Right atrium auricular region (tissue), 2 donors: ENCODE results near the gene FAM76A. TPM values are rescaled to one million over a fixed set of nuclear protein-coding genes. Genes with fewer than 3 reads are reported as not detected.
"Not testable (repeated sequence)": the region's sequence is repeated elsewhere in the genome, so short reads cannot be mapped to it uniquely, and the experiment has no call there.

Experiments
- DNase-seq: peaks from one replicate; pipeline ENCODE4 v3.0.0-alpha.2; 2019; ENCODE audit warnings: low spot score
- H3K27ac ChIP-seq, 2 donors: fragments of 200-600 bp; sonication (generic); 1 replicate in 1 of 2; 2 replicates in 1 of 2; pipeline ENCODE4 v1.5.1; 2016 to 2019
- H3K27me3 ChIP-seq, 2 donors: fragments of 200-600 bp; sonication (generic); one replicate each; pipeline versions ENCODE4 v1.5.1 to v1.6.0; 2017 to 2019
- H3K36me3 ChIP-seq: fragments of 200-600 bp; sonication (generic); one replicate; pipeline ENCODE4 v1.5.1; 2016
- H3K4me1 ChIP-seq, 2 donors: fragments of 200-600 bp; sonication (generic); one replicate each; pipeline versions ENCODE4 v1.5.1 to v1.6.0; 2017 to 2019
- H3K4me3 ChIP-seq, 2 donors: fragments of 200-600 bp; sonication (generic); 1 replicate in 1 of 2; 2 replicates in 1 of 2; pipeline ENCODE4 v1.5.1; 2017 to 2019; ENCODE audit warnings: mild to moderate bottlenecking in 1 of 2, moderate library complexity in 1 of 2
- H3K9me3 ChIP-seq, 2 donors: fragments of 200-600 bp; sonication (generic); one replicate each; pipeline ENCODE4 v1.5.1; 2019
- total RNA-seq, 2 donors: library from RNA; depleted of rRNA; stranded (reverse); fragments of >200 nt; gene quantifications; one replicate each; pipeline ENCODE4 v1.1.0, GENCODE V29; 2016
- TF ChIP-seq, protein P1 (sequence below), 2 donors: fragments of 200-600 bp; sonication (generic); IDR thresholded peaks; one replicate each; pipeline ENCODE4 v1.5.1; 2019; ENCODE audit warnings: antibody characterized with exemption in 2 of 2

Gene FAM76A
- total RNA-seq, 2 donors from 2014 or later: 9.8 to 11.3 TPM

DNA sequence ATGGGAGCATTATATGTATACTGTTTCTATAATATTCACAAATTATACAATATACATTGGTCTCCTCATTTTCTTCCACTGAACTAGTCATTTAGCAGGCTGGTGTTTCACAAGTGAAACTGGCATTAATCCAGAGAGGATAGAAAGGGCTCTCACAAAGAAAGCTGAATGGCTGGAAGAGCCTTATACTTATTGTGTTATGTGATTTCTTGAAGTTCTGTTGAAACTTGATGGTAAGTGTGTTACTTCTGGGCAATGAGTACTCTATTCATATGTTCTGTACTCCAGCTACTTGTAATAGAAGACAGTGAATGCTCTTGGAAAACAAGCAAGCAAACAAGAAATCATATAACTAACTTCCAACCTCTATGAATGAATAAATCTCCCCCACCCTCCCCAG, 62.1 kb downstream of the FAM76A start:
- no peak for DNase-seq
- H3K4me1 ChIP-seq: peaks cover 0 to 37% of the 10 kb centered on the region in 2 donors
- no peaks in the 10 kb centered on the region for H3K9me3 ChIP-seq
- H3K27ac ChIP-seq: no peak overlapping the region
- TF ChIP-seq, protein P1, sequence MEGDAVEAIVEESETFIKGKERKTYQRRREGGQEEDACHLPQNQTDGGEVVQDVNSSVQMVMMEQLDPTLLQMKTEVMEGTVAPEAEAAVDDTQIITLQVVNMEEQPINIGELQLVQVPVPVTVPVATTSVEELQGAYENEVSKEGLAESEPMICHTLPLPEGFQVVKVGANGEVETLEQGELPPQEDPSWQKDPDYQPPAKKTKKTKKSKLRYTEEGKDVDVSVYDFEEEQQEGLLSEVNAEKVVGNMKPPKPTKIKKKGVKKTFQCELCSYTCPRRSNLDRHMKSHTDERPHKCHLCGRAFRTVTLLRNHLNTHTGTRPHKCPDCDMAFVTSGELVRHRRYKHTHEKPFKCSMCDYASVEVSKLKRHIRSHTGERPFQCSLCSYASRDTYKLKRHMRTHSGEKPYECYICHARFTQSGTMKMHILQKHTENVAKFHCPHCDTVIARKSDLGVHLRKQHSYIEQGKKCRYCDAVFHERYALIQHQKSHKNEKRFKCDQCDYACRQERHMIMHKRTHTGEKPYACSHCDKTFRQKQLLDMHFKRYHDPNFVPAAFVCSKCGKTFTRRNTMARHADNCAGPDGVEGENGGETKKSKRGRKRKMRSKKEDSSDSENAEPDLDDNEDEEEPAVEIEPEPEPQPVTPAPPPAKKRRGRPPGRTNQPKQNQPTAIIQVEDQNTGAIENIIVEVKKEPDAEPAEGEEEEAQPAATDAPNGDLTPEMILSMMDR (IDR thresholded peaks at IDR 0.05): no peak
- H3K27me3 ChIP-seq: no peaks in the 10 kb centered on the region
- H3K4me3 ChIP-seq: no peak overlapping the region
- peaks cover 25% of the 10 kb centered on the region for H3K36me3 ChIP-seq

DNA sequence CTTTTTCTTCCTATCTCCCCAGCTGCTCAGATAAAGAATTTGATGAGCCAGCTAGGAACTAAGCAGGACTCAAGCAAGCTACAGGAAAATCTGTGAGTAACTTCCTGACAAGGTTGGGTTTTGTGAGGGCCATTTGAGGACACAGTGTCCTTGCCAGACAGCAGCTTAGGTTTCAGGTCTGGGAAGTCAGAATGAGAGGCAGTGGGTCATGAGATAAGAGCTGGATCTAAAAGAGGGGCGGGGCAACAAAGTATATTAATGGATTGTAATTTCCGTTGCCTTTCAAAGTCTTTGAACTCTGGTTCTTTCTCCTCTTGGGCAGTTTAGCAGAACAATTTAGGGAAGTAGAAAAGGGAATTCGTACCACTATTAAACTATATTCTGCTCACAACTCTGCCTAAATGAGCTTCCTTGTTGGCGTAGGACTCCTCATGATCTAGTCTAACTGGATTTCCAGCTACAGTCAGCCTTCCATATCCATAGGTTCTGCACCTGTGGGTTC, 63.8 kb downstream of the FAM76A start:
- H3K4me3 ChIP-seq: no peak overlapping the region

DNA sequence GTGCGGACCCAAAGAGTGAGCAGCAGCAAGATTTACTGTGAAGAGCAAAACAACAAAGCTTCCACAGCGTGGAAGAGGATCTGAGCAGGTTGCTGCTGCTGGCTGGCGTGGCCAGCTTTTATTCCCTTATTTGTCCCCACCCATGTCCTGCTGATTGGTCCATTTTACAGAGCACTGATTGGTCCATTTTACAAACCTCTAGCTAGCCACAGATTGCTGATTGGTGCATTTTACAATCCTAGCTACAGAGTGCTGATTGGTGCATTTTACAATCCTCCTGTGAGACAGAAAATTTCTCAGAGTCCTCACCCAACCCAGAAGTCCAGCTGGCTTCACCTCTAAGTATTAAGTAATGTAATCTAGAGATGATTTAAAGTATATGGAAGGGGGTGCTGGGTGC, 64.5 kb downstream of the FAM76A start:
- H3K9me3 ChIP-seq, H3K4me3 ChIP-seq, DNase-seq, H3K27me3 ChIP-seq: not testable (repeated sequence)
- Histone ChIP-seq H3K4me1 (peaks cover 0 to 37% of the 10 kb centered on the region in 2 donors), H3K27ac (peak overlapping the region; percentile 40 to 52), H3K36me3 (peaks cover 46% of the 10 kb centered on the region)

More for the DNA sequence above, 63.8 kb downstream of the FAM76A start:
- TF ChIP-seq, protein P1 (IDR thresholded peaks at IDR 0.05): no peak
- peaks cover 0 to 37% of the 10 kb centered on the region in 2 donors for H3K4me1 ChIP-seq
- peak overlapping the region; percentile 40 to 52 for H3K27ac ChIP-seq
- no peaks in the 10 kb centered on the region for H3K27me3 ChIP-seq
- peaks cover 39% of the 10 kb centered on the region for H3K36me3 ChIP-seq
- DNase-seq: no peak
- H3K9me3 ChIP-seq: no peaks in the 10 kb centered on the region

DNA sequence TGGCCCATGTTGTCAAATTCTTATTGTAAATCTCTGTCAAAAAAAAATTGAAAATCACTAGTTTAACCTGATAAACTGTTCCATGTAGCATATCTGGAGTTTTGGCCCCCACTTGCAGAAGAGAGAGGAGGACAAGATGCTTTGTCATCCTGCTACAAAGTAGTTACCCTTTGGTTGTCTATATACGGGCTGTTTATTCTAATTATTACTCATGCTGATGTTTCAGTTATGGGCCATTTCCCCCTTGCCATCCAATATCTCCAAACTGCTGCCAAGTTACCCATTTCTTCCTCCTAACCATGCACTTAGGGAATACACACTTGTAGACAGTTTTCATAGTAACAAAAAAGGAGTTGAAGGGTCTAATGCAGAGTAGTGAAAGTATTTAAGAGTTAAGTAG, 69.8 kb downstream of the FAM76A start:
- Histone ChIP-seq H3K27me3 (no peaks in the 10 kb centered on the region), H3K4me3 (no peak overlapping the region), H3K4me1 (no peaks in the 10 kb centered on the region), H3K27ac (no peak overlapping the region), H3K9me3 (no peaks in the 10 kb centered on the region), H3K36me3 (peaks cover 83% of the 10 kb centered on the region)
- TF ChIP-seq, protein P1 (IDR thresholded peaks at IDR 0.05): no peak
- DNase-seq: no peak

- H3K27ac ChIP-seq: no peak overlapping the region
- H3K36me3 ChIP-seq: peaks cover 40% of the 10 kb centered on the region
- no peaks in the 10 kb centered on the region for H3K27me3 ChIP-seq
- H3K4me1 ChIP-seq: no peaks in the 10 kb centered on the region
- TF ChIP-seq, protein P1 (IDR thresholded peaks at IDR 0.05): no peak
- no peaks in the 10 kb centered on the region for H3K9me3 ChIP-seq
- no peak for DNase-seq
- H3K4me3 ChIP-seq: no peak overlapping the region
Observed at GRCh38 chr1:27804791-27805190, 79.0 kb downstream of the FAM76A start.

- Histone ChIP-seq H3K27me3 (no peaks in the 10 kb centered on the region), H3K9me3 (no peaks in the 10 kb centered on the region), H3K4me1 (no peaks in the 10 kb centered on the region), H3K27ac (no peak overlapping the region), H3K4me3 (no peak overlapping the region), H3K36me3 (peaks cover 20% of the 10 kb centered on the region)
- TF ChIP-seq, protein P1 (IDR thresholded peaks at IDR 0.05): no peak
- DNase-seq: no peak
Observed at GRCh38 chr1:27806758-27807157, 81.0 kb downstream of the FAM76A start.
